NOMO-1 treated with DMSO at 0.1 percent for 48 hours (cell line): ENCODE data around the gene CD5L.

Experiments used
- DNase-seq: peaks from one replicate; lab custom pipeline; 2025; ENCODE audit not compliant: unreplicated experiment; lab: John Stamatoyannopoulos, UW

The CD5L gene

GRCh38 chr1:157819215-157819614 lies 22.4 kb downstream of the CD5L start:
- no peak for DNase-seq

DNA sequence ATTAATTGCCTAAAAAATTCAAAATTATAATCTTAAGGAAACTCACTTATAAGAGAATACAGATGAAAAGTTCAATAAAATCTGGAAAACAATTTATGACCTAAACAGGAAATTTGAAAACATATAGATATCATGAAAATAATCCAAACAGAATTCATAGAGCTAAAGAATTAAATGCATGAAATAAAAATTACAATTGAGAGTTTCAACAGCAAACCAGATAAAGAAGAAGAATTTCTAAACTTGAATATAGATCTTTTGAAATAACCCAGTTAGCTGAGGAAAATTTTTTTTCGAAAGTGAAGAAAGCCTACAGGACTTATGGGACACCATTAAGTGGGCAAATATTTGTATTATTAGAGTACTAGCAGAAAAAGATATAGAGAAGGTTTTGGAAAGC lies 28.3 kb downstream of the CD5L start:
- DNase-seq, result no peak

DNA sequence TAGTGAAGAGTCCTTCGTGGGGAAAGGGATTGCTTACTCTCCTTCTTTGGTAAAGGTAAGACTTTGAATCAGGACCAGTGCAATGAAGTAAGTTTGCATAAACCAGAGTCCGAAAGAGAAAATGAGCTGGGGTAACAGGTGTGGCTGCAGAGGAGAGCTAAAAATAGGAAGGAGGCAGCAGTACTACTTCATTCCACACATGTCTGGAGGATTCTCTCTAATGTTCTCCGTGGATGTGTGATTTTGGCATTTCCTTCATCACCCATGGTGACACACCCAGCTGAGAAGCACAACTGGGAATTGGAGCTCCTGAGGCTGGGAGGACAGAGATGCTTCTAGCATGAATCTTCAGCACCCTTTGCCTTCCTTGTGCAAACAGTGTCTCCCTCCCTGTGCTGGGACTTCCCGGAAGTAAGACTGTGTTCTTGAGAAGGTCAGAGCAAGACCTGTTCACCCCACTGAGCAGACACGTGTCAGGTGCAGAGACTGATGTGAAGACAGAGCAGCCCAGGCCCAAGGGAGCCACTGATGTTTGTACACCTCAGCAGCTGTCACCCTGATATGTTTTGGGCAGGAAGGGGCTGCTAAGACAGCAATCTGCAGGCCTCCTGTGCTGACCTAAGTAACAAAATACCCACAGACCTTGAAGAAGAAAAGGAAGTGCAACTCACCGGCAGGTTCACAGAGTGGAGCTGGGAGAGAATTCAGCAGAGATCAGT lies 35.0 kb downstream of the CD5L start:
- DNase-seq, result peak; percentile 30

- DNase-seq, result peak; percentile 35
Measured at GRCh38 chr1:157803851-157804250, 37.8 kb downstream of the CD5L start.

- DNase-seq, result no peak
Measured at GRCh38 chr1:157799996-157800395, 41.6 kb downstream of the CD5L start.

DNA sequence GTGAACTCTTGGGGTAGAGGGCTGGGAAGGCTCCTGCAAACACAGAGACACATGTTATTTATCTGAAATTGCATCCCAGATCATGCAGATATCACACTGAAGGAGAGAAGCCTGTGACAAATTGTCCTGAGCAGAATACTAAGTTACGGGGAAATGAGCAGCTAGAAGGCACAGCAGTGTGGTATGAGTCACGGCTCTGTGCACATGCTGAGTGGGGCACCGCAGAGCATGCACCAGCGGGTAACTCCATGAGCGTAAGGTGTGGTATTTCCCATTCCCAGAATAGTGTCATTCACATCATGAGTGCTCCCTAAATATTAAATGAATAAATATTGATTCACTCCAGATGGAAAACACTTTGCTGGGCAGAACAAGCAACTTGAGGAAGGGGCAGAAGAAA lies 43.4 kb downstream of the CD5L start:
- DNase-seq, result no peak

GRCh38 chr1:157785248-157785647 lies 56.4 kb downstream of the CD5L start:
- no peak for DNase-seq

DNA sequence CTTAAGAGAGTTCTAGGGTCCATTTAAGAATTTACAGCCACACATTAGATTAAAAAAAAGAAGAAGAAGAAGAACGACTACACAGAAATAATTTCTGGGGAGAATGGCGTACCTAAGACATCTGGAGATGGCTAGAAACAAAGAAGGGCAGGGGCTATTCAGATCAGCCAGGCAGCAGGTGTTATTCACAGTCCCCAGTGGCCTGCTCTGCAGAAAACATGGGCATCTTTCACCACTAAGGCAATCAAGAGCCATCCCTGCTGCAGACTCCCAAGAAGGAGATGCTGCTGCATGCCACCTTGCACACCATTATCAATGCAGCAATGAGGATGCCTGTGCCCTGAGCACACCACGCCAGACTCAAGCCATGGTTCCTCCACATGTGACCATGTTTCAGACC lies 56.8 kb downstream of the CD5L start:
- no peak for DNase-seq

DNA sequence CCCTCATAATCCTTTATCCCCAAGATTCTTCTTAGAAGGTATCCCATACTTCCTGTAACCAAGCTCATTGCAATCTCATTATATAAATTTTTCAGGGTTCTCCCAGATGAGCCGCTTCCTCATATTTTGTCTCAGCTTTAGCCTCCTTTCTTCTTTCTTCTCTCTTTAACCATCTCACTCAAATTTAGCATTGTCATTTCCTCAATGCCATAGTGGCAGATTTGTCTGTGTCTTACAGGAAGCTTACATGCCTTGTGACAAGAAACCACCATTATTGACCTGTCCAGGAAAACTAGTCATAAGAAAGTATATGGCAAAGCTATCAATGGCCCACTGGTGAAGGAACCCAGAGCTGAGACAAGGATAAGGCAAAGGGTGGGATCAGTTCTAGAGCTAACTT lies 58.7 kb downstream of the CD5L start:
- DNase-seq, result peak; percentile 79

DNA sequence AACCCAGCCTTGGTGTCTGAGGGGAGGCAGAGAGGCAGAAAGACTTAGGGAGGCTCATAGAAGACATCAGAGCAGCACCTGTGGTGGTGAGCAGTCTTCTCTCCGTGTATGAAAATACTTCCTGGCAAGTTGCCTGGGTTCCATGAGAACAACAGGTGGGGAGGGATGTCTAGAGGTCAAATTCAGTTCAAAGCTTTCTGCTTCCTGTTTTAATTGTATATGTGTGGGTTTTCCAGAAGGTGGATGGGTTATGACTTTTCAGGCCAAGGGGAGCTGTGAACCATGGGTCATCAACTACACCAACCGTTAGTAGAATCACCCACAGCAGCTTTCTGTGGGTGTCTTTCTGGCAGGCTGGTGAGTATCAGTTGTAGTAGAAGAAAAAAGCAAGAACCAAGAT lies 60.6 kb downstream of the CD5L start:
- DNase-seq, result no peak
